SK-N-SH (cell line): ENCODE results near the gene POLA1. TPM values are rescaled to one million over a fixed set of nuclear protein-coding genes. Genes with fewer than 3 reads are reported as not detected.

Source experiments
- CTCF ChIA-PET: fragments of 300-600, 350-600 bp; formaldehyde crosslinking; extraction: SDS; loops from one replicate; lab custom pipeline; 2021; lab: Yijun Ruan, JAX
- POLR2A ChIA-PET: fragments of 350-600 bp; sonication (Branson Sonifier 250); formaldehyde crosslinking; extraction: SDS; loops from one replicate; lab custom pipeline; 2020; ENCODE audit warnings: antibody characterized with exemption, inconsistent platforms; lab: Yijun Ruan, JAX
- DNase-seq: peaks from one replicate; pipeline ENCODE4 v3.0.0; 2012
- H2AFZ ChIP-seq: fragments of 200-600 bp; sonication (generic); 2 replicates; pipeline ENCODE4 v1.8.1; 2016; ENCODE audit warnings: antibody characterized with exemption, mild to moderate bottlenecking, low read depth
- H3F3A ChIP-seq: fragments of 200-600 bp; sonication (generic); replicated peaks from 2 replicates; pipeline ENCODE3; 2016; ENCODE audit warnings: antibody characterized with exemption, mild to moderate bottlenecking; ENCODE audit not compliant: insufficient read depth
- H3K27ac ChIP-seq, 2 experiments: fragments of 200-500 bp in 1 of 2; fragments of 200-600 bp in 1 of 2; sonication (Bioruptor generic) in 1 of 2; sonication (generic), shearing (Covaris generic) in 1 of 2; 2 replicates each; pipeline versions ENCODE4 v1.5.1 to v1.6.1; 2014 to 2016; ENCODE audit warnings: low read depth in 2 of 2, inconsistent platforms in 1 of 2, low read length in 1 of 2, mild to moderate bottlenecking in 1 of 2, mixed read lengths in 1 of 2
- H3K27me3 ChIP-seq: fragments of 200-600 bp; sonication (generic), shearing (Covaris generic); 2 replicates; pipeline ENCODE4 v1.6.1; 2016; ENCODE audit warnings: mixed run types; ENCODE audit not compliant: insufficient read depth
- H3K36me3 ChIP-seq, 2 experiments: fragments of 200-500 bp in 1 of 2; fragments of 200-600 bp in 1 of 2; sonication (Bioruptor generic) in 1 of 2; sonication (generic) in 1 of 2; replicated peaks in 1 of 2; 2 replicates each; pipeline versions ENCODE3 to v1.5.1; 2014 to 2016; ENCODE audit warnings: low read length in 1 of 2, mild to moderate bottlenecking in 1 of 2; ENCODE audit not compliant: insufficient read depth in 2 of 2, control insufficient read depth in 1 of 2
- H3K4me1 ChIP-seq, 2 experiments: fragments of 200-500 bp in 1 of 2; fragments of 200-600 bp in 1 of 2; sonication (Bioruptor generic) in 1 of 2; sonication (generic), shearing (Covaris generic) in 1 of 2; 2 replicates each; pipeline versions ENCODE4 v1.5.1 to v1.6.1; 2014 to 2016; ENCODE audit warnings: low read depth in 1 of 2, low read length in 1 of 2, mixed run types in 1 of 2; ENCODE audit not compliant: insufficient read depth in 2 of 2, control insufficient read depth in 1 of 2
- H3K4me2 ChIP-seq: fragments of 200-600 bp; sonication (generic), shearing (Covaris generic); 2 replicates; pipeline ENCODE4 v1.6.1; 2017; ENCODE audit warnings: mixed run types
- H3K4me3 ChIP-seq, 2 experiments: fragments of 200-500 bp in 1 of 2; fragments of 200-600 bp in 1 of 2; sonication (Bioruptor generic) in 1 of 2; sonication (generic), shearing (Covaris generic) in 1 of 2; 2 replicates each; pipeline versions ENCODE4 v1.5.1 to v1.8.1; 2014 to 2016; ENCODE audit warnings: low read depth in 2 of 2, inconsistent platforms in 1 of 2, low read length in 1 of 2, mild to moderate bottlenecking in 1 of 2, mixed read lengths in 1 of 2, moderate library complexity in 1 of 2
- H3K79me2 ChIP-seq: fragments of 200-600 bp; sonication (generic); 2 replicates; pipeline ENCODE4 v1.8.1; 2017; ENCODE audit warnings: mild to moderate bottlenecking; ENCODE audit not compliant: insufficient read depth
- H3K9ac ChIP-seq: fragments of 200-600 bp; sonication (generic); 2 replicates; pipeline ENCODE4 v1.6.1; 2017; ENCODE audit warnings: mixed run types
- H3K9me2 ChIP-seq: fragments of 200-600 bp; sonication (generic); 2 replicates; pipeline ENCODE4 v1.6.1; 2017; ENCODE audit warnings: mixed run types
- H3K9me3 ChIP-seq: fragments of 200-600 bp; sonication (generic); 2 replicates; pipeline ENCODE4 v1.6.1; 2017; ENCODE audit warnings: mixed run types, mild to moderate bottlenecking, moderate library complexity
- H4K20me1 ChIP-seq: fragments of 200-600 bp; sonication (generic); 2 replicates; pipeline ENCODE4 v1.6.1; 2017; ENCODE audit warnings: mild to moderate bottlenecking, mixed run types; ENCODE audit not compliant: insufficient read depth
- CHD2 ChIP-seq: fragments of 150-350 bp; IDR thresholded peaks from 2 replicates; pipeline ENCODE4 v1.6.1; 2018; ENCODE audit warnings: low read length; ENCODE audit not compliant: partially characterized antibody
- ELF1 ChIP-seq: IDR thresholded peaks from 2 replicates; pipeline ENCODE4 v1.4.0; 2012
- EZH2phosphoT487 ChIP-seq: fragments of 200-600 bp; sonication (generic); IDR thresholded peaks from 2 replicates; pipeline ENCODE4 v1.6.1; 2017; ENCODE audit warnings: low read depth, mixed run types, mild to moderate bottlenecking, antibody characterized with exemption, moderate library complexity, borderline replicate concordance
- FOSL2 ChIP-seq: IDR thresholded peaks from 2 replicates; pipeline ENCODE4 v1.4.0; 2012; ENCODE audit warnings: low read depth, mild to moderate bottlenecking, moderate library complexity, borderline replicate concordance
- FOXJ3 ChIP-seq: sonication (generic); formaldehyde crosslinking; IDR thresholded peaks from 2 replicates; pipeline ENCODE4 v1.5.1; 2020; ENCODE audit warnings: mild to moderate bottlenecking, missing genetic modification reagents
- FOXM1 ChIP-seq: IDR thresholded peaks from 2 replicates; pipeline ENCODE4 v1.4.0; 2012; ENCODE audit warnings: low read depth, mild to moderate bottlenecking
- GABPA ChIP-seq: IDR thresholded peaks from 2 replicates; pipeline ENCODE4 v1.4.0; 2012; ENCODE audit warnings: low read depth, mild to moderate bottlenecking
- GATA2 ChIP-seq: sonication (generic); formaldehyde crosslinking; IDR thresholded peaks from 2 replicates; pipeline ENCODE4 v1.5.0; 2020; ENCODE audit warnings: mild to moderate bottlenecking, missing genetic modification reagents
- MEF2A ChIP-seq: IDR thresholded peaks from 2 replicates; pipeline ENCODE4 v1.4.0; 2012; ENCODE audit warnings: low read depth, borderline replicate concordance
- MXI1 ChIP-seq: IDR thresholded peaks from 2 replicates; pipeline ENCODE4 v1.6.1; 2012; ENCODE audit warnings: mild to moderate bottlenecking, low read depth, low read length, improper control_type of control experiment
- NRF1 ChIP-seq: IDR thresholded peaks from 2 replicates; pipeline ENCODE4 v1.6.1; 2012; ENCODE audit warnings: low read depth, mild to moderate bottlenecking, low read length
- POLR2AphosphoS5 ChIP-seq: IDR thresholded peaks from 2 replicates; pipeline ENCODE4 v1.6.1; 2012; ENCODE audit warnings: low read depth, low read length
- RFX5 ChIP-seq: IDR thresholded peaks from 2 replicates; pipeline ENCODE4 v1.6.1; 2012; ENCODE audit warnings: mild to moderate bottlenecking, improper control_type of control experiment, low read length
- RXRA ChIP-seq: IDR thresholded peaks from 2 replicates; pipeline ENCODE4 v1.4.0; 2012; ENCODE audit warnings: low read depth, mild to moderate bottlenecking, borderline replicate concordance
- SMC3 ChIP-seq: IDR thresholded peaks from 2 replicates; pipeline ENCODE4 v1.6.1; 2012; ENCODE audit warnings: low read depth, low read length, improper control_type of control experiment
- TAF1 ChIP-seq: IDR thresholded peaks from 2 replicates; pipeline ENCODE4 v1.6.1; 2012; ENCODE audit warnings: low read depth, mild to moderate bottlenecking, low read length, moderate library complexity, borderline replicate concordance
- TCF12 ChIP-seq: IDR thresholded peaks from 2 replicates; pipeline ENCODE4 v1.4.0; 2012
- TEAD4 ChIP-seq: IDR thresholded peaks from 2 replicates; pipeline ENCODE4 v1.4.0; 2012; ENCODE audit warnings: mild to moderate bottlenecking, borderline replicate concordance; ENCODE audit not compliant: insufficient read depth
- WGBS: methylation state at CpG from one replicate; pipeline ENCODE4 v1.1.6; 2017; ENCODE audit warnings: low lambda C conversion rate; 5-methylcytosine and 5-hydroxymethylcytosine counted together
- polyA plus RNA-seq, 3 experiments: library from polyadenylated mRNA; depleted of rRNA; stranded (reverse); fragments of >200 nt; gene quantifications; 2 replicates each; pipeline ENCODE4 v1.2.3, GENCODE V29; 2012
- TF ChIP-seq, protein P1 (sequence below): fragments of 200-600 bp; sonication (generic); IDR thresholded peaks from 2 replicates; pipeline ENCODE4 v1.6.1; 2017; ENCODE audit warnings: antibody characterized with exemption, mild to moderate bottlenecking, moderate library complexity
- TF ChIP-seq, protein P2 (sequence below): IDR thresholded peaks from 2 replicates; pipeline ENCODE4 v1.4.0; 2012; ENCODE audit warnings: low read depth, borderline replicate concordance
- TF ChIP-seq, protein P3 (sequence below): fragments of 150-350 bp; IDR thresholded peaks from 2 replicates; pipeline ENCODE4 v1.6.1; 2017; ENCODE audit warnings: antibody characterized with exemption, low read length, low read depth, borderline replicate concordance
- TF ChIP-seq, protein P4 (sequence below): fragments of 150-350 bp; IDR thresholded peaks from 2 replicates; pipeline ENCODE4 v1.6.1; 2016; ENCODE audit warnings: mild to moderate bottlenecking, low read depth, low read length
- TF ChIP-seq, protein P5 (sequence below): IDR thresholded peaks from 2 replicates; pipeline ENCODE4; 2012

Gene POLA1
- polyA plus RNA-seq, 1 of the 3 experiments (the other 2 are of a cell fraction), result 2.8 TPM

DNA sequence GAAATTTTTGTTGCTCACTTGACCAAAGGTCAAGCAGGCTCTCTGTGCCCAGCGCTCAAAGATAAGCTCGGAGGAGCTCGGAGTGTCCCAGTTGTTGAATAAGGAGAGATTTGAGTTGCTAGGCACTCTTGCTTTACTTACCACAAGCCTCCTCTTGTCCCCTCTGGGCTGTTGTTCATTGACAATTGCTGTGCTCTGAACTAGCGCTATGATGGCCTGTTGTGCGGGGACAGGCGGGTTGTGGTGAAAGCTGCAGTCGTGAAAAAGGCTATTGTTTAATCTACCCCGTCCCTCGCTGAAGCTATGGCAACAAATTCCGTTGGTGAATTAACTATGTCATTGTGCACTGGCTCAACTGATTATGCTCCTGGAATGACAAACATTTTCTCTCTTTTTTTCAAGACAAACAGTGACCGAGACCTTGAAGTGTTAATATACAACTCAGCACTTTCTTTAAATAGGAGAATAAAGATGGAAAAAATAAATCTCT lies 21.0 kb upstream of the POLA1 start (continued):
- TF ChIP-seq, protein P1, sequence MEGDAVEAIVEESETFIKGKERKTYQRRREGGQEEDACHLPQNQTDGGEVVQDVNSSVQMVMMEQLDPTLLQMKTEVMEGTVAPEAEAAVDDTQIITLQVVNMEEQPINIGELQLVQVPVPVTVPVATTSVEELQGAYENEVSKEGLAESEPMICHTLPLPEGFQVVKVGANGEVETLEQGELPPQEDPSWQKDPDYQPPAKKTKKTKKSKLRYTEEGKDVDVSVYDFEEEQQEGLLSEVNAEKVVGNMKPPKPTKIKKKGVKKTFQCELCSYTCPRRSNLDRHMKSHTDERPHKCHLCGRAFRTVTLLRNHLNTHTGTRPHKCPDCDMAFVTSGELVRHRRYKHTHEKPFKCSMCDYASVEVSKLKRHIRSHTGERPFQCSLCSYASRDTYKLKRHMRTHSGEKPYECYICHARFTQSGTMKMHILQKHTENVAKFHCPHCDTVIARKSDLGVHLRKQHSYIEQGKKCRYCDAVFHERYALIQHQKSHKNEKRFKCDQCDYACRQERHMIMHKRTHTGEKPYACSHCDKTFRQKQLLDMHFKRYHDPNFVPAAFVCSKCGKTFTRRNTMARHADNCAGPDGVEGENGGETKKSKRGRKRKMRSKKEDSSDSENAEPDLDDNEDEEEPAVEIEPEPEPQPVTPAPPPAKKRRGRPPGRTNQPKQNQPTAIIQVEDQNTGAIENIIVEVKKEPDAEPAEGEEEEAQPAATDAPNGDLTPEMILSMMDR, result no peak
- TF ChIP-seq GABPA, result no peak
- TF ChIP-seq, protein P2, sequence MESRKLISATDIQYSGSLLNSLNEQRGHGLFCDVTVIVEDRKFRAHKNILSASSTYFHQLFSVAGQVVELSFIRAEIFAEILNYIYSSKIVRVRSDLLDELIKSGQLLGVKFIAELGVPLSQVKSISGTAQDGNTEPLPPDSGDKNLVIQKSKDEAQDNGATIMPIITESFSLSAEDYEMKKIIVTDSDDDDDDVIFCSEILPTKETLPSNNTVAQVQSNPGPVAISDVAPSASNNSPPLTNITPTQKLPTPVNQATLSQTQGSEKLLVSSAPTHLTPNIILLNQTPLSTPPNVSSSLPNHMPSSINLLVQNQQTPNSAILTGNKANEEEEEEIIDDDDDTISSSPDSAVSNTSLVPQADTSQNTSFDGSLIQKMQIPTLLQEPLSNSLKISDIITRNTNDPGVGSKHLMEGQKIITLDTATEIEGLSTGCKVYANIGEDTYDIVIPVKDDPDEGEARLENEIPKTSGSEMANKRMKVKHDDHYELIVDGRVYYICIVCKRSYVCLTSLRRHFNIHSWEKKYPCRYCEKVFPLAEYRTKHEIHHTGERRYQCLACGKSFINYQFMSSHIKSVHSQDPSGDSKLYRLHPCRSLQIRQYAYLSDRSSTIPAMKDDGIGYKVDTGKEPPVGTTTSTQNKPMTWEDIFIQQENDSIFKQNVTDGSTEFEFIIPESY, result no peak
- TF ChIP-seq MXI1, result no peak
- no peak for TF ChIP-seq ELF1
- no peak for TF ChIP-seq TCF12
- no peak for TF ChIP-seq FOSL2
- no peak for TF ChIP-seq NRF1
- TF ChIP-seq, protein P3, sequence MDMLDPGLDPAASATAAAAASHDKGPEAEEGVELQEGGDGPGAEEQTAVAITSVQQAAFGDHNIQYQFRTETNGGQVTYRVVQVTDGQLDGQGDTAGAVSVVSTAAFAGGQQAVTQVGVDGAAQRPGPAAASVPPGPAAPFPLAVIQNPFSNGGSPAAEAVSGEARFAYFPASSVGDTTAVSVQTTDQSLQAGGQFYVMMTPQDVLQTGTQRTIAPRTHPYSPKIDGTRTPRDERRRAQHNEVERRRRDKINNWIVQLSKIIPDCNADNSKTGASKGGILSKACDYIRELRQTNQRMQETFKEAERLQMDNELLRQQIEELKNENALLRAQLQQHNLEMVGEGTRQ, result no peak
- TF ChIP-seq FOXM1, result no peak
- no peak for TF ChIP-seq MEF2A
- TF ChIP-seq TAF1, result no peak

DNA sequence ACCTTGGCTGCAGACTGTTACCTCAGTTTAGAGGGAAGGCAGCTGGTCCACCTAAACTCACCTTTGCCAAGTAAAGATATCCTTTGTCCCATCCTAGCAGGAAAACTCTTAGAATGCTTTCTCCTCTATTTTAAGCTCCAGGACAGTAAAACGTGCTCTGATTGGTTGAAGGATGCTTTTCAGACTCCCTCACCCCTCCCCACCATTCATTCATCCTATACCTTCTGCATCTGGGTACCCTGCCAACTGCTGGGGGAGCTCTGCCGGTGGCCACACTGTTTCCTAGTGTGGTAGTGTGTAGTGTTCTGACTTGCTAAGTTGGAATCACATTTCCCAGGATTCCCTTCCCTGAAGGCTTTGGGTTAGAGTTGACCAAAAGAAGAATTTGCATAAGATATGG lies 20.3 kb upstream of the POLA1 start:
- no peak overlapping the region for H2AFZ ChIP-seq
- no peak overlapping the region for H3K27ac ChIP-seq
- no peaks in the 10 kb centered on the region; the same call in 1 of the 2 replicates for H3K27me3 ChIP-seq
- H3F3A ChIP-seq, result no peaks in the 10 kb centered on the region
- H3K9me3 ChIP-seq, result no peaks in the 10 kb centered on the region
- DNase-seq, result no peak
- 26% methylated on average over 2 of the region's 2 CpGs for WGBS
- no peak overlapping the region for H3K4me3 ChIP-seq
- no peaks in the 10 kb centered on the region for H3K79me2 ChIP-seq
- H3K9me2 ChIP-seq, result no peaks in the 10 kb centered on the region
- no peak overlapping the region for H3K9ac ChIP-seq
- H3K4me2 ChIP-seq, result no peak overlapping the region
- no peaks in the 10 kb centered on the region for H3K36me3 ChIP-seq
- H4K20me1 ChIP-seq, result no peaks in the 10 kb centered on the region
- no peaks in the 10 kb centered on the region for H3K4me1 ChIP-seq
- POLR2A ChIA-PET, result no interaction called here
- CTCF ChIA-PET, result no interaction called here
- TF ChIP-seq EZH2phosphoT487 (no peak), MXI1 (no peak), TCF12 (no peak), TEAD4 (no peak), RXRA (no peak), GATA2 (CRISPR knock-in tag) (no peak), CHD2 (no peak), RFX5 (no peak), POLR2AphosphoS5 (no peak), ELF1 (no peak), FOXJ3 (CRISPR knock-in tag) (no peak), SMC3 (no peak)
- TF ChIP-seq, protein P1, result no peak
- TF ChIP-seq, protein P4, sequence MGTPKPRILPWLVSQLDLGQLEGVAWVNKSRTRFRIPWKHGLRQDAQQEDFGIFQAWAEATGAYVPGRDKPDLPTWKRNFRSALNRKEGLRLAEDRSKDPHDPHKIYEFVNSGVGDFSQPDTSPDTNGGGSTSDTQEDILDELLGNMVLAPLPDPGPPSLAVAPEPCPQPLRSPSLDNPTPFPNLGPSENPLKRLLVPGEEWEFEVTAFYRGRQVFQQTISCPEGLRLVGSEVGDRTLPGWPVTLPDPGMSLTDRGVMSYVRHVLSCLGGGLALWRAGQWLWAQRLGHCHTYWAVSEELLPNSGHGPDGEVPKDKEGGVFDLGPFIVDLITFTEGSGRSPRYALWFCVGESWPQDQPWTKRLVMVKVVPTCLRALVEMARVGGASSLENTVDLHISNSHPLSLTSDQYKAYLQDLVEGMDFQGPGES, result no peak
- TF ChIP-seq, protein P5, sequence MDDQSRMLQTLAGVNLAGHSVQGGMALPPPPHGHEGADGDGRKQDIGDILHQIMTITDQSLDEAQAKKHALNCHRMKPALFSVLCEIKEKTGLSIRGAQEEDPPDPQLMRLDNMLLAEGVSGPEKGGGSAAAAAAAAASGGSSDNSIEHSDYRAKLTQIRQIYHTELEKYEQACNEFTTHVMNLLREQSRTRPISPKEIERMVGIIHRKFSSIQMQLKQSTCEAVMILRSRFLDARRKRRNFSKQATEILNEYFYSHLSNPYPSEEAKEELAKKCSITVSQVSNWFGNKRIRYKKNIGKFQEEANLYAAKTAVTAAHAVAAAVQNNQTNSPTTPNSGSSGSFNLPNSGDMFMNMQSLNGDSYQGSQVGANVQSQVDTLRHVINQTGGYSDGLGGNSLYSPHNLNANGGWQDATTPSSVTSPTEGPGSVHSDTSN, result no peak
